Measurements from ENCODE around the gene ZNF611.

DNA sequence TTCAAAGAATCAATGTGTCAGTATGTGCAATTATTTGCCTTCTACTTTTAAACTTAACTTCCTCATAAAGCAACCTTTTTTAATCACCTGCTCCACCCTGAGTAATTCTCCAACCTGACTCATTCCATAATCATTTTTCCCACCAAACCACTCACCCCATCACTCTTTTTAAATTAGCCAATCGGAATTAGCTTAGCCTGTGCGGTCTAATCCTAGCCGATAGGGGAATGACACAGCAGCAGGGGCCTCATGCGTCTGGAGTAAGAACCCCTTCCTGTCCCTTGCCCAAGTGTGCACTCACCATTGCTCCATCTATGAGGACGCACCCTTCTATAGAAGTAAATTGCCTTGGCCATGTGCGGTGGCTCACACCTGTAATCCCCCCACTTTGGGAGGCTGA, 69.3 kb downstream of the ZNF611 start:
- TF ChIP-seq, protein P1, sequence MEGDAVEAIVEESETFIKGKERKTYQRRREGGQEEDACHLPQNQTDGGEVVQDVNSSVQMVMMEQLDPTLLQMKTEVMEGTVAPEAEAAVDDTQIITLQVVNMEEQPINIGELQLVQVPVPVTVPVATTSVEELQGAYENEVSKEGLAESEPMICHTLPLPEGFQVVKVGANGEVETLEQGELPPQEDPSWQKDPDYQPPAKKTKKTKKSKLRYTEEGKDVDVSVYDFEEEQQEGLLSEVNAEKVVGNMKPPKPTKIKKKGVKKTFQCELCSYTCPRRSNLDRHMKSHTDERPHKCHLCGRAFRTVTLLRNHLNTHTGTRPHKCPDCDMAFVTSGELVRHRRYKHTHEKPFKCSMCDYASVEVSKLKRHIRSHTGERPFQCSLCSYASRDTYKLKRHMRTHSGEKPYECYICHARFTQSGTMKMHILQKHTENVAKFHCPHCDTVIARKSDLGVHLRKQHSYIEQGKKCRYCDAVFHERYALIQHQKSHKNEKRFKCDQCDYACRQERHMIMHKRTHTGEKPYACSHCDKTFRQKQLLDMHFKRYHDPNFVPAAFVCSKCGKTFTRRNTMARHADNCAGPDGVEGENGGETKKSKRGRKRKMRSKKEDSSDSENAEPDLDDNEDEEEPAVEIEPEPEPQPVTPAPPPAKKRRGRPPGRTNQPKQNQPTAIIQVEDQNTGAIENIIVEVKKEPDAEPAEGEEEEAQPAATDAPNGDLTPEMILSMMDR (IDR thresholded peaks at IDR 0.05; ENCODE audit: low read depth, low read length, missing input control) = no peak
- no peak for TF ChIP-seq TAF1 (conservative IDR thresholded peaks at IDR 0.05)
- TF ChIP-seq YY1 (IDR thresholded peaks at IDR 0.05) = no peak
- TF ChIP-seq, protein P2, sequence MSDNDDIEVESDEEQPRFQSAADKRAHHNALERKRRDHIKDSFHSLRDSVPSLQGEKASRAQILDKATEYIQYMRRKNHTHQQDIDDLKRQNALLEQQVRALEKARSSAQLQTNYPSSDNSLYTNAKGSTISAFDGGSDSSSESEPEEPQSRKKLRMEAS (IDR thresholded peaks at IDR 0.05) = no peak
- TF ChIP-seq, protein P3, sequence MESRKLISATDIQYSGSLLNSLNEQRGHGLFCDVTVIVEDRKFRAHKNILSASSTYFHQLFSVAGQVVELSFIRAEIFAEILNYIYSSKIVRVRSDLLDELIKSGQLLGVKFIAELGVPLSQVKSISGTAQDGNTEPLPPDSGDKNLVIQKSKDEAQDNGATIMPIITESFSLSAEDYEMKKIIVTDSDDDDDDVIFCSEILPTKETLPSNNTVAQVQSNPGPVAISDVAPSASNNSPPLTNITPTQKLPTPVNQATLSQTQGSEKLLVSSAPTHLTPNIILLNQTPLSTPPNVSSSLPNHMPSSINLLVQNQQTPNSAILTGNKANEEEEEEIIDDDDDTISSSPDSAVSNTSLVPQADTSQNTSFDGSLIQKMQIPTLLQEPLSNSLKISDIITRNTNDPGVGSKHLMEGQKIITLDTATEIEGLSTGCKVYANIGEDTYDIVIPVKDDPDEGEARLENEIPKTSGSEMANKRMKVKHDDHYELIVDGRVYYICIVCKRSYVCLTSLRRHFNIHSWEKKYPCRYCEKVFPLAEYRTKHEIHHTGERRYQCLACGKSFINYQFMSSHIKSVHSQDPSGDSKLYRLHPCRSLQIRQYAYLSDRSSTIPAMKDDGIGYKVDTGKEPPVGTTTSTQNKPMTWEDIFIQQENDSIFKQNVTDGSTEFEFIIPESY (IDR thresholded peaks at IDR 0.05) = no peak
